IPS-NIHi7 (cell line): ENCODE measurements around the gene STXBP5.
"Not testable (repeated sequence)": the region's sequence is repeated elsewhere in the genome, so short reads cannot be mapped to it uniquely, and the experiment has no call there.

Experiments
- DNase-seq: peaks from one replicate; pipeline ENCODE4 v3.0.0; 2012; ENCODE audit warnings: mixed read lengths; ENCODE audit errors: extremely low spot score

STXBP5 gene

DNA sequence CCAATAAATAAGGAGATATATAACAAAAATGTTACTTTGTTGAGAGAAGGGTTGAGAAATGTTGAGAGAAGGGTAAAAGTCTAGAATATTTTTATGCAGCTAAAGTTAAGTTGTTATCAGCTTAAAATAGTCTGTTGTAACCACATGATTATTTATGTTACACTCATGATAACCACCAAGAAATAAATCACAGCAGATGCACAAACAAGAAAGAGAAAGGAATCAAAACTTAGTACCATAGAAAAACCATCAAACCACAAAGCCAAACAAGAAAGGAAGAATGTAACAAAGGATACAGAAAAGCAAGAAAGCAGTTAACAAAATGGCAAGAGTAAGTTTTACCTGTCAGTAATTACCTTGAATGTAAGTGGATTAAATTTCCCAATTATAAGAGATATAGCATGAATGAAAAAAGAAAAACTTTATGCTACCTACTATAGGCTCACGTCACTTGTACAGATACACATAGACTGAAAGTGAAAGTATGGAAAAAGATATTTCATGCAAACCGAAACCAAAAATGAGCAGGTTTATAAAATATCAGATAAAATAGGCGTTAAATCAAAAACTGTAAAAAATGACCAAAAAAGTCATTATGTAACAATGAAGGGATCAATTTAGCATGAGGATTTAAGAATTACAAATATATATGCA lies 93.6 kb downstream of the STXBP5 start:
- no peak for DNase-seq

DNA sequence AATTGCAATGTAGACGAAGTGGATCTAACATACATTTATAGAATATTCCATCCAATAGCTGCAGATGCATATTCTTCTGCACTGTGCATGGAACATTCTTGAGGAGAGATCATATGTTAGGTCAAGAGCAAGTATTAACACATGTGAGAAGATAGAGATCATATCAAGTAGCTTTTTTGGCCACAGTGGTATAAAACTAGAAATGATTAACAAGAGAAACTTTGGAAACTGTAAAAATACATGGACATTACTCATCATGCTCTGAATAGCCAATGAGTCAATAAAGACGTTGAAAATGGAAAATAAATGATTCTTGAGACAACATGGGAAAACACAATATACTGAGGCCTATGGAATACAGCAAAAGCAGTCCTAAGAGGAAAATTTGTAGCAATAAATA lies 94.2 kb downstream of the STXBP5 start:
- no peak for DNase-seq

DNA sequence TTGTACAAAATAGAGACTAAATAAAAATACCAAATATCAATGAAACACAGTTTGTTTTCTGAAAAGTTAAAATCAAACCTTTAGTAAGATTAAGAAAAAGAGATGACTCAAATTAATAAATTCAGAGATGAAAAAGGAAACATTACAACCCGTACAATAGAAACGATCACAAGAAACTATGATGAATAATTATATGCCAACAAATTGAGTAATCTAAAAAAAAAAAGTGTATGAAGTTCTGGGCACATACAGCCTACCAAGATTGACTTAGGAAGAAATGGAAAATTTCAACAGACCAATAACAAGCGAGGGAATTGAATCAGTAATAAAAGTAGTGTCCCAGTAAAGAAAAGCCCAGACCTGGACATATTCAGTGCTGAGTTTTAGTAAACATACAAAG lies 94.8 kb downstream of the STXBP5 start:
- DNase-seq, result no peak

DNA sequence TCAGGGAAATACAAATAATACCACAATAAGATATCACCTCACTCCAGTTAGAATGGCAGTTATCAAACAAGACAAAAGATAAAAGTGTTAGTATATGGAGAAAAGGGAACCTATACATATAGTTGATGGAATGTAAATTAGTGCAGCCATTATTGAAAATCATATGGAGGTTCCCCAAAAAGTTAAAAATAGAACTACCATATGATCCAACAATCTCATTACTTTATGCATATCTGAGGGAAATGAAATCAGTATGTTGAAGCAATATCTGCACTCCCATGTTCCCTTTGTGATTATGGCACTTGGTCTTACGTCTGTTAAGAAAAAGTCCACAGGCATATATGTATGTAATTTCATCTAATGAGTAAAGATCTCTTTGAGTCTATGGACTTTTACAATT lies 96.9 kb downstream of the STXBP5 start:
- no peak for DNase-seq

DNA sequence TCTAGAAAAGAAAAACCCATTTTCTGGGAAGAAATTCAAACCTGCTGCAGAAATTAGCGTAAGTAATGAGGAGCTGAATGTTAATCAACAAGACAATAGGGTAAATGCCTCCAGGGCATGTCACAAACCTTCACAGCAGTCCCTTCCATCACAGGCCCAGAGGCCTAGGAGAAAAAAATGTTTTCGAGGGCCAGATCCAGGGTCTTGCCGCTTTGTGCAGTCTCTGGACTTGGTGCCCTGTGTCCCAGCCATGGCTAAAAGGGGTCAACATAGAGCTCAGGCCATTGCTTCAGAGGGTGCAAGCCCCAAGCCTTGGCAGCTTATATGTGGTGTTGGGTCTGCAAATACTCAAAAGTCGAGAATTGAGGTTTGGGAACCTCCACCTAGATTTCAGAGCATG lies 99.8 kb downstream of the STXBP5 start:
- DNase-seq, result no peak

DNA sequence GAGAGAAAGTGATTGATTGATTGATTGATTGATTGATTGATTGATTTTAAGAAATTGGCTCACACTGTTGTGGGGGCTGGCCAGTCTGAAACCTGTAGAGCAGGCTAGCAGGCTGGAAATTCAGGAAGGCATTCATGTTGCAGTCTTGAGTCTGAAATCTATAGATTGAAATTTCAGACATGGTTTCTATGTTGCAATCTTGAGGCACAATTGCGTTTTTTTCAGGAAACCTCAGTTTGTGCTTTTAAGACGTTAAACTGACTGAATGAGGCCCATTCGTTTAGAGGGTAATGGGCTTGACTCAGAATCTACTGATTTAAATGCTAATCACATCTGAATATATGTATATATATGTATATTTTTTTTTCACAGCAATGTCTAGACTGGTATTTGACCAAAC lies 106.3 kb downstream of the STXBP5 start:
- DNase-seq, result no peak

DNA sequence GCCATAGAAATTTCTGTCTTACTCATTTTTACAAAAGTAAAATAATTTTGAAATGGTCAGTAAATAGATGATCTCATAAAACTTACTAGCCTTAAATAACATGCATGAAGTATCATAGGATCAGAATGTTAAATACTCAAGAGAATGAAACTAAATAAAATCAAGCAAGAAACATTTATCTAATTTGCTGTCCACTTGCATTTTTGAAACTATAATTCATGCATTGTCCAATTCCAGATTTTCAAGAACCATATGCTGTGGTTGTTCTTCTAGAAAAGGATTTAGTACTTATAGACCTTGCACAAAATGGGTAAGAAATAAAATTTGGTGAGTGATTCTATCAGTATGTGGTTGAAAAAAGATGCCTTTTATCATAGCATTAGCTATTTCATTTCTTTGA lies 107.0 kb downstream of the STXBP5 start:
- DNase-seq, result no peak

DNA sequence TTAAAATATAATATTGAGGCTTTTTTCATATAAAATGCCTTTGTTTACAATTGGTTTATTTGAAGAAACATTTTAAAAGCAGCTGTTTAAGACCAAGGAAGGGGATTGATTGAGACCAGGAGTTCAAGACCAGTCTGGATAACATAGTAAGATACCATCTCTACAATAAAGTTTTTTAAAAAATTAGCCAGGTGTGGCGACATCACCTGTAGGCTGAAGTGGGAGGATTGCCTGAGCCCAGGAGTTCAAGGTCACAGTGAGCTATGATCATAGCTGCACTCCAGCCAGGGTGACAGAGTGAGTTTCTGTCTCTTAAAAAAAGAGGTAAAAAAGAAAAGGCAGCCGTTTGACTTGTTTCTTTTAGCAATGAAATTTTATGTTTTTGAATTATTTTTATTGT lies 117.0 kb downstream of the STXBP5 start:
- no peak for DNase-seq

DNA sequence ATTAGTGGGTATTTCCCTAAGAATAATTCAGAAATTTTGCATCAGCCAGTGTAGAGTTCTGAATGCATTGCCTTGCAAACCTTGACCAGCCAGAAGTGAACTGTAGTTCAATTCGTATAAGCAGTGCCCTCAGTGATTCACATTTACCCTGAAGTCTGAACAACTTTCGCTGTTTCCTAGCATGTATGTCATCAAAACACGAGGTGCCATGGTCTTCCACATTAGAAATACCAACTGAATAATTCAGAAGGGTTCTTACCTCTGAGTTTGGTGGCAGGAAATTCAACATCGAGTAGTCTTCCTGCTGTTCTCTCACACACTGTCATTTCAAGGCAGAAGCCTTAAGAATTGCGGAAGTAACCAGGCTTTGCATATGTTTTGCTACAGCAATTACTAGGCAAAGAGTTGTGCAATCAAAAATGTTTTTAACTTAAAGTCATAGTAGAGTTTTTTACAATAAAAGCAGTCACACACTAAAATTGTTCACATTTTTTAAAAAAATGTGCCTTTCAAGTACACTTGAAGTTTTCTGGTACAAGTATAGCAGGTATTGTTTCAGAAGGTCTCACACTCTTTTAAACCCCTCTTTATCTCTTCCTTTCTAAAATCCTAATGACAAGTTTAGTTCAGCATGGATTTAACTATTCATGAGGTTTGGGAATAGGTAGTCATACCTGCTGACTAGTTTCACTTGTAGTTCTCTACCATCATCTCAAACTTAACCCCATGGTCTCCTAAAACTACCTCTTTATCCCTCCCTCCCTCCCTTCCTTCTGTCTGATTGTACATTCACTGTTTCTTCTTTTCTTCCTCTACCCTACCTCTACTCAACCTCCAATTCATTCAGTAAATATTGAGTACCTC lies 118.3 kb downstream of the STXBP5 start:
- no peak for DNase-seq

DNA sequence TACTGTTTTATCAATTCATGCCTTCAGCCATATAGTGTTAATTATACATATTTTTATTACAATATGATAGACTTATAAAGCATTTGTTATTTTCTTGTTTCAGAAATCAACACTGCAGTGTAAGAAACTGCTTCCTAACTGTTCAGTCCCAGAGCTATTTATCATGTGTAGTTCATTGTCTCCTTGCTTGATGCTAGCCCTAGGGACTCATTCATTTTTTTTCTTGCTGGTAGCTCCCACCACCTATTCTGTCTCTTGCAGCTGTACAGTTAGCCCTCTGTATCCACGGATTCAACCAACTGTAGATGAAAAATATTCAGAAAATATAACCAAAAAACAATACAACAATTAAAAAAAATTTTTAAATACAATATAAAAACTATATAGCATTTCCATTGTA lies 121.3 kb downstream of the STXBP5 start:
- no peak for DNase-seq

DNA sequence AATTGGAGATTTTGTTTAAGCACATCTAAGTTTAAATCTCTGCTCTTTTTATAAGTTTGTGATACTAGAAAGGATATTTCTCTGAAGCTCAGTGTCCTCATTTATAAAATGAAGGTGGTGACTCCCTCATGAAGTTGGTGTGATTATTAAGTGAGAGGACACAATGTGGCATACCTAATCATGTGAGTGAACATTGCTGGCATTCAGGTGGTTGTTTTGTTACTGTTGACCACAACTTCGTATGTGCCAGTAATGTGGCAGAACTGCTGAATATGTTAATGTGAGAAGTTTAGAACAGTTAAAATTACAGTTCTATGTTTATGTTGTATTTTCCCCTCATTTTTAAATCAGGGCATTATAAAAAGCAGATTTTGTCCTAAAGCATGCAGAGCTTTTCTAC lies 127.2 kb downstream of the STXBP5 start:
- no peak for DNase-seq

DNA sequence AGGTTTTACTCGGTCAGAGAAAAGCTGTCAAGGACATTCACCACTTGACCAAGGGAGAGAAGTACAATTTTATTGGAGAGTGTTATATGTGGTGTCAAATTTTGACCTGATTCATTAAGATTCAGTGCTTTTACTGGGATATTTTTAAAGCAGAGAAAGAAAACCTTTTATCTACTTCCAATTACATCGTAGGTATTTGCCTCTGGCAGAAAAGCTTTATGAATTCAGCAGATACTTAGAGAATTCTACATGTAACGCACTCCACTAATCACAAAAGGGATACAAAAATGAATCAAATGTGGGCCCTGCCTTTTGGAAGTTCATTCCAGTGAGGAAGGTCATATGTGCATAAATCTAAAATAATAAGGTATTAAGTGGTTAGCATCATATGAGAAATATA lies 133.7 kb downstream of the STXBP5 start:
- DNase-seq, result no peak

DNA sequence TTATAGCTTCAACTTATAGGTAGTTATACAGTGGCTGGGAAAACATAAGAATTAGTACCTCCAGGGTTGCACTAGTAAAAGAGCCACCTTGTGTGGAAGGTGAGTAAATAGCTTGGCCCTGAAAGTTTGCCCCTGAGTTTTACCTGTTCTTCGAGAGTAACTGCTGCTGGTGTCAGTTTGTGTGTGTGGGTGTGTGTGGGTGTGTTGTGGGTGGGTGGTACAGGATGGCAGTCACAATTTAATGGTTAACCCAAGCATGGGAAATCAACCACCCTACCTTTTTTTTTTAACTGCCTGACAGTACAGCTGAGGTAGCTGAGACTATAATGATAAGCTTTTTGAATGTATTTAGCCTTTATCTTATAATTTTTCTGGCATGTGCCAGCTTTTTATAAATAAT lies 137.3 kb downstream of the STXBP5 start:
- no peak for DNase-seq

DNA sequence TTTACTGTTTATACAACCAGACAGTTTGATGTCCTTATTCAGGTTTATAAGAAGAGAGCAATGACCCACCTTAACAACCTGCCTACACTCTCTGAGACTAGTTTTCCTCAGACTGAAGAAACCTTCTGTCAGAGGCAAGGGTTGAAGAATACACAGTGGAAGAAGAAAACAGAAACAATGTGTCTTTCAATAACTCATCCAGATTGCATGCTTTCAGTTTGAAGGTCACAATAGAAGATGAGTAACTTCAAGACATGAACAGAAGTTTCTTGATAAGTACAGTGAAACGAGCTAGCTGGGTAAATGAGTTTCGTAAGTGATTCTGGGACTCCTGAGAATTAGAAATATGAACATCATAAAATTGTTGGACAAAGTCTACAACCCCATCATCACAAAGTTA lies 141.7 kb downstream of the STXBP5 start:
- no peak for DNase-seq

DNA sequence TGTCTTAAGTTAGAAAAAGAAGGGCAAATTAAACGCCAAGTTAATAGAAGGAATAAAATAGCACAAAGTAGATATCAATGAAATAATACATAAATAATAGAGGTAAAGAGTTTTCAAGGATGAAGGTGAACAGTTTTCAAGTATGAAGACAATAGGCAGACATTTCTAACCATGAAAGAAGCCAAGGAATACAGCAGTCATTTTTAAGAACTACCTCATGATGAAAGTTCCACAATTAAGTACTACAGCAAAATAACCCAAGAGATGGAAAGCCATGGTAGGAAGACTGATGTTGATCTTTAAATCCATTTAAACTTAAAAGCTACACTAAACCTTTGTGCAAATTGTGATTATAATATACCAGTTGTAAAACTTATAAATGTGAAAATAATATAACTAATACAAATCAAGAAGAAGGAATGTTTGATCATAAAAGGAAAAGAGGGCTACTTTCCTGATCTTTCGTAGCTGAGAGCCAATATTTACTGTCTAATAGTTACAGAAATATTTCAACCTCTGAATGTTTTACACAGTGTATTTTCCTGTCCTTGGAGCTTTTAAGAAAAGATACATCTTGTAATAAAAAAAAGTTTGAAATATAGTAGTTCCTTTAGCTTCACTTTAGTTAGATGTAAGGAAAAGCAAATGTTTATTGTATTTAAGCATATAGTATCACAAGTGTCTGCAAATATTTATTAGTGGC lies 143.1 kb downstream of the STXBP5 start:
- no peak for DNase-seq

DNA sequence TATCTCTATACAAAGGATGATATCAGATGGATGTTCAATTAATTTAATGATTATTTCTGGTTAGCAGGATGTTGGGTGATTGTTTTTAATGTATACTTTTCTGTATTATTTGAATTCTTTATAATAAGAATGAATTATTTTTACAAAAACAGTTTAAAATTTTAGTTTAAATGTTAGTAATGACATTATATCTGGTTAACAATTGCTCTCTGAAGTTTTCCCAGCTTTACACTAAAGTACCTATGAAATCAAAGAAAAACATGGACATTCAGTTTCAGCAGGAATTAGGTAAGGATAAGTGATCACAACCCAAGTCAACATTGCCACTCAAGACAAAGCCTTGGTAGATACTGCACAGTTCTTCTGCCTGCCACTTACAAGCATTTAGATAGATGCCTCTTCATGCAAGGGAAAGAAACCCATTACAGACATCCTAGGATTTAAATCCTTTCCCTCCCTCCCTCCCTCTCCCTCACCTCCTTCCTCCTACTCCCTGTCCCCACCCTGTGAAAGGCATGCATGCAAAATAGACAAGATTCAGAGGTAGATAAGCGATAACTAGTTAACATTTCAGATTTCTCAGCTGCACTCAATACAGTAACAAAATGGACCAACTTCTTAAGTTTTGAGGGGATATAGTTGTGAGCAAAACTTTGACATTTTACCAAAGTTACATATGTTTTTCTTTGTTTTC lies 143.8 kb downstream of the STXBP5 start:
- DNase-seq, result peak; percentile 6

DNA sequence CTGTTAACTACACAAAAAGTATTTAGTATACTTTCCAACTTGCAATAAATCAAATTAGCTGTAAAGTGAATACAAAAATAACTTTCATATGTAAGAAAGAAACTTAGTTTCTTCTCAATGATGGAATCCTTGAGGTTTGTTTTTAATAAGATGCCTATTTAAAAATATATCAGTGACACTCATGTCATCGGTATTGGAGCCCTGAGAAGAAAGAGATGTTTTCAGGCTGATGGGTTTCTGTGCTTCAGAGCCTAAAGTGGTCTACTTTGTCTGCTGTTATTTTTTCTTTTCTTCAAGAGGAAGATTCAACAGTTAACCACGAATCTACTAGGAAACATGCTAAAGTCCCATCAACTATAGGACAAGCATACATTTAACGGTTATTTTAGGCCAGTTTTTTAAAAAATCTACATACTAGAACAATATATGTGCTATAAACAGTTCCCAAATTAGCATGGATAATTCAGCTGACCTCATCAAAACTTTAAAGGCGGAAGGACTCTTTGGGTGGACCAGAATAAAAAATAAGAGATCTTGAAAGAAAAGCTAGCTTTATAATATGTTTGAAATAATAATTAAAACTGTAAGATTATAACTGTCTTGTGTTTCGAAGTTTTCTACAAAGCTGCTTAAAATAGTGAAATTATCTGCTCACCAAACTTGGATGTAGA lies 157.2 kb downstream of the STXBP5 start:
- no peak for DNase-seq

DNA sequence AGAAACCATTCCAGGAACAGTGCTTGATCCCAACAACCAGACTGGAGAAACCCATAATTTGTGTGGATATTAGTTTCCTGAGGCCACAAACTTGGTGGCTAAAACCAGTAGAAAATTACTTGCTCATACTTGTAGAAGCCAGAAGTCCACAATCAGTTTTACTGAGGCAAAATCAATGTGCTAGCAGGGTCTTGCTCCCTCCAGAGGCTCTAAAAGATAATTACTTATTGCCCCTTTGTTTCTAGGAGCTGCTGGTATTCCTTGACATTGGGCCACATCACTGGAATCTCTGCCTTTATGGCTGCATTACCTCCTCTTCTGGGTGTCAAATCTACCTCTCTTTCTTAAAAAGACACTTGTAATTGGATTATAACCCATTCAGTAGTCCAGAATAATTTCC lies 162.1 kb downstream of the STXBP5 start:
- DNase-seq, result peak; percentile 19

DNA sequence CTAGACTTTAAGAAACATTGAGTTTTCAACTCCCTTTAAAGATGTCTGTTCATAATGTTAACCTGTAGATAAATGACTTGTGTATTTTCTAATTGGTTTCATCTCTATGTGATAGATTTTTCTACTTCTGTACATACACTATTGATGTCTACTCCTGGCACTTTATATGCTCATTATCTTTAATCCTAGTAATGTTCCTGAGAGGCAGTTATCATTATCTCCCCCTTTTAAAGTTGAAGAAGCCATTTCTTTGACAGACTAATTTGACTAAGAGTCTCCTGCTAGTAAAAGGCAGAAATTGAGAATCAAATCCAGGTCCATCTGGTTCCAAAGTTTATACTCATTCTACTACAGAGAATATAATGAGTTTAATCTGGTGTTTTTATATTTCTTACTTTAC lies 167.1 kb downstream of the STXBP5 start:
- no peak for DNase-seq

DNA sequence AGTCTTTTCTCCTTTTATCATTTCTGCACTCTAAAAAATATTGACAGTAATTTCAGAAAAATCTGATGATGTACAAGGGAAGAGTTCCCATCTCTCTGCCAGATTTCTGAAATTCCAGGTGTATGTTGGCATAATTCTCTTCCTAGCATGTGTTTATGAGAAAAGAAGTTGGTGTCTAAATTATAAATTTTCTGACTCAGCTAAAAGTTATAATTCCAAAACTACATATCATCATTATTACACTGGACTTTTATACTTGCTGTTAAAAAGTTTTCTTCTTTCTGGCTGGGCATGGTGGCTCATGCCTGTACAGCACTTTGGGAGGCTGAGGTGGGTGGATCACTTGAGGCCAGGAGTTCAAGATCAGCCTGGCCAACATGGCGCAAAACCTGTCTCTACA lies 168.6 kb downstream of the STXBP5 start:
- no peak for DNase-seq

DNA sequence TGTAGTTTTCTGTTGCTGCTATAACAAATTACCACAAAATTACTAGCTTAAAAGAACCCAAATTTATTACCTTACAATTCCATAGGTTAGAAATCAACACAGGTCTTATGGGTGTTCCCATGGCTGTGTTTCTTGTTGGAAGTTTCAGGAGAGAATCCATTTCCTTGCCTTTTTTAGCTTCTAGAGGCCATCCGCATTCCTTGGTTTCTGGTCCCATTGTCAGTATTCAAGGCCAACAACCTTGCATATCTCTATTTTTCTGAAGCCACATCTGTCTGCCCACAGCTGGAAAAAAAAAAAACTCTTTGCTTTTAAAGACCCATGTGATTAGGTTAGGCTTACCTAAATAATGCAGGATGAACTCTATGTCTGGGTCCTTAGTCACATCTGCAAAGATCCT lies 174.6 kb downstream of the STXBP5 start:
- no peak for DNase-seq

DNA sequence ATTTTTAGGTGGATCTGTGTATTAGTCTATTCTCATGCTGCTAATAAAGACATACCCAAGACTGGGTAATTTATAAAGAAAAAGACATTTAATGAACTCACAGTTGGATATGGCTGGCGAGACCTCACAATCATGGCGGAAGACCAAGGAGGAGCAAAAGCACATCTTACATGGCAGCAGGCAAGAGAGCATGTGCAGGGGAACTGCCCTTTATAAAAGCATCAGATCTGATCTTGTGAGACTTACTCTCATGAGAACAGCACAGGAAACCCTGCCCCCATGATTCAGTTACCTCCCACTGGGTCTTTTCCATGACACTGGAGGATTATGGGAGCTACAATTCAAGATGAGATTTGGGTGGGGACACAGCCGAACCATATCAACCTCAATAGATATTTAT lies 176.6 kb downstream of the STXBP5 start:
- not testable (repeated sequence) for DNase-seq
